NCI-H526 treated with DMSO at 0.1 percent for 48 hours (cell line): ENCODE measurements around the gene PTPN6.
A peak's percentile ranks its signal among the peaks of the same experiment; 100 is the strongest.

ENCODE experiments used
- DNase-seq: peaks from one replicate; lab custom pipeline; 2025; lab: John Stamatoyannopoulos, UW

The PTPN6 gene

DNA sequence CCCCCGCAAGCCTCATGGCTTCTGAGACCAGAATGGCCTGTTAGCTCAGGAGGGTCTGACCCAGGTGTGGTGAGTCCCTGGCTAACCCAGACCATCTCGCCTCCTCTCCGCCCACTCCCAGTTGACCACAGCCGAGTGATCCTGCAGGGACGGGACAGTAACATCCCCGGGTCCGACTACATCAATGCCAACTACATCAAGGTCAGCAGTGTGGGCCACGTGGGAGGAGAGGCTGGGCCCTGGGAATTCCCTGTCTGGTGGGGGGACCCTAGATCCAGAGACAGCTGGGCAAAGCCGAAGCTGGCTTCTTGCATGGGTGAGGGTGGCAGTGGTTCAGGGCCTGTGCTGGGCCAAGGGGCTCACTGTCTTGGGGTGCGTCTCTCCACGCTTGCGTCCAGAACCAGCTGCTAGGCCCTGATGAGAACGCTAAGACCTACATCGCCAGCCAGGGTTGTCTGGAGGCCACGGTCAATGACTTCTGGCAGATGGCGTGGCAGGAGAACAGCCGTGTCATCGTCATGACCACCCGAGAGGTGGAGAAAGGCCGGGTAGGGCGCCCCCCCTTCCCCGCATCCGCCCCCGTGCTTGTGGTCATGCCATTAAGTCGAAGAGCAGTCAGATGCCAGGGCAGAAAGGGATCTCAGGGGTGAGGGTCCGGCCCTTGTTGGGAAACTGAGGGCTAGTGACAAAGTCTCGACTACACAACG, 5.0 kb downstream of the PTPN6 start:
- DNase-seq, result no peak

DNA sequence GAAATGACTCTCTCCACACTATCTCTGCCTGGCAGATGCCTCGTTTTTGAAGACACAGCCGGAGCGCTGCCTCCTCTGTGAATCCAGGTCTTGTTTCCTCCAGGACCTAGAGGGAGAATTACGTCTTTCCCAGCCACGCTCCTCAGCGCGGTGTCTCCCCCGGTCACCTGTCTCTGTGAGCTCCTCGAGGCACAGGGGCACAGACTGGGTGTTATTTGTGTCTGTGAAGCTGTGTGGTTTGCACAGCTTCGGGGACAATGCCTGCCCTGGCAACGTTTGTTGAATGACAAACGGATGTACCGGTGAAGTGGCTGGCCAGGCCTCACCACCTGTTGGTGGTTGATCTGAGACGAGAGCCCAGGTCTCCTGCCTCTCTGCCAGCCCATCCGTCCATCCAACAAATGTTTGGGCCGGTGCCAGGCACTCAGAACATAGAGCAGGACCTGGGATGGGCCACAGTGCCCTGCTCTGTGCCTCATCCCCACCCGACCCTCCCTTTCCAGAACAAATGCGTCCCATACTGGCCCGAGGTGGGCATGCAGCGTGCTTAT, 6.1 kb downstream of the PTPN6 start:
- DNase-seq, result no peak

DNA sequence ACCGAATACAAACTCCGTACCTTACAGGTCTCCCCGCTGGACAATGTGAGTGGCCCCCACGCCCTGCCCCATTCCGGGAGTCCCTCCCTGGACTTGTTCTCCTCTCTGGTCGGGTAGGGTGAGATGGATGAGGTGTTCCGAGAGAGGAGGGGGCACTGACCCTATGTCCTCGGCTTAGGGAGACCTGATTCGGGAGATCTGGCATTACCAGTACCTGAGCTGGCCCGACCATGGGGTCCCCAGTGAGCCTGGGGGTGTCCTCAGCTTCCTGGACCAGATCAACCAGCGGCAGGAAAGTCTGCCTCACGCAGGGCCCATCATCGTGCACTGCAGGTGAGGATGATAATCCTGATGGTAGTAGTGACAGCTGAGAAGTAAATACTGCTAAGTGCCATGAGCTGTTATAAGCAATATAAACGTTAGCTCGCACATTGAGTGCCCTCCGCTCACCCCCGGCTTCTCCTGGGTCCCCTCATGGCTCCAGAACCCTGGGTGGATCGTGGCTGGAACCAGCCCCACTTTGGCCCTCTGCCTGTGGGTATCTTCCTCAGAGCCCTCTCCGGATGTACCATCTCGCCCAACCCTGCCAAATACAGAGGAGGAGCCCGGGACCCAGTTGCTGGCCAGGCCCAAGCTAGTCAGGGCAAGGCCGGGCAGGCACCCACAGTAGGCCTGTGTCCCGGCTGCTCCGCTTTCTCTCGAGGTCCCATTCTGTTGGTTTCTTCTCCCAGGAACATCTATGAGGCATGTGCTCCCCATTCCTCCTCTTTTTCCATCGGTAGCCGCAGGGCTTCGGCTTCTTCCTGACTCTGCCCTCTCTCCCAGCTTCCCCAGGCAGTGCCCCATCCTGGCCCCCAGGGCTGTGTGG, 6.8 kb downstream of the PTPN6 start:
- DNase-seq, result no peak

DNA sequence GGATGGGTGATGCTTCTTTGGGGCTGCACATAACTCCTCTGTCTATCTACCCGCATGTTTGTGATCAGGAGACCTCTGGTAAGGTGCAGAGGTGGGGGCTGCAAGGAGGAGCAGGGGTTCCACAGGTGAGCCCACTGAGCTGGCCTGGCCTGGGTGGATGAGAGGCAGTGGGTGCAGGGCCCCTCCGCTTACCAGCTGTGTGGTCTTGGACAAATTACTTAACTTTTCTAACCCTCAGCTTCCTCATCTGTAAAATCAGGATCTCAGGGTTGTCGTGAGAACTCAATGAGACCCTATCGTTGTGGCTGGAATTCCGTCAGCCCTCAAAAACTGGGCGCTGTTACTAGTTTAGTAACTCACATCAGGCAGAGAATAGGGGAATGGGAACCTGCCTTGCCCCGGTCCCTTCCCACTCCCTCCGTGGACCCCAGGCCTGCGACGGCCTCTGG, 7.5 kb downstream of the PTPN6 start:
- DNase-seq, result no peak

DNA sequence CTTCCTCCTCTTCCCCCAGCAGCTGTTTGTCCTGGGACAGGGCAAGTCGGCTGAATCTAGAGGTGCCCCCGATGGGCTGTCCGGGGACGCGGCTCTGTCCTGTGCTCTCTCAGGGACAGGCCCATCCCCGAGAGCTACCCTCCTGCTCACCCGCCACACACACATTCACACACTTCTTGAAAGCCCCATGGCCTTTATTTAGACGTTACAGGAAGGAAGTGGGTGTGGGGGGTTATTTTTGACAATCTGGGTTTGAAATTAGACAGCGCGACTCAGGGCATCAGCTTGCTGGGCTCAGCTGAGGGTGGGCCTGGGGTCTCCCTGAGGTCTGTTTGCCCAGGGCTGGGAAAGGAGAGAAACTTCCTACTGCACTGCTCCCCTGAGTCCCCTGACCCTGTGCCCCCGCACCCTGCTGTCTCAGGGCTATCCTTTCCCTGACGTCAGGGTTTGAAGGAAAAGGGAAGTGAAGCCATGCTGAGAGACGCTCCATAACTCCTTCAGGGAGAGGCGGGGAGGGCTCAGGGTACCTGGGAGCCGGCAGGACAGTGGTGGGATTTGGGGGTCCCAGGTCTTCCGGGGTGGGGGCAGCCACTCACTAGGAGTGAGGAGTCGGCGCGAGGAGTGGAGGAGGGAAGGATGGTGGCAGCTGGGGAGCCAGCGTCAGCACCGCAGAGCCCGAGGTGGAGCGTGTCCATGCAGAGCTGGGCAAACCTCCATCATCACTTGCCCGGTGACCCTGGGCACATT, 8.1 kb downstream of the PTPN6 start:
- DNase-seq, result no peak

DNA sequence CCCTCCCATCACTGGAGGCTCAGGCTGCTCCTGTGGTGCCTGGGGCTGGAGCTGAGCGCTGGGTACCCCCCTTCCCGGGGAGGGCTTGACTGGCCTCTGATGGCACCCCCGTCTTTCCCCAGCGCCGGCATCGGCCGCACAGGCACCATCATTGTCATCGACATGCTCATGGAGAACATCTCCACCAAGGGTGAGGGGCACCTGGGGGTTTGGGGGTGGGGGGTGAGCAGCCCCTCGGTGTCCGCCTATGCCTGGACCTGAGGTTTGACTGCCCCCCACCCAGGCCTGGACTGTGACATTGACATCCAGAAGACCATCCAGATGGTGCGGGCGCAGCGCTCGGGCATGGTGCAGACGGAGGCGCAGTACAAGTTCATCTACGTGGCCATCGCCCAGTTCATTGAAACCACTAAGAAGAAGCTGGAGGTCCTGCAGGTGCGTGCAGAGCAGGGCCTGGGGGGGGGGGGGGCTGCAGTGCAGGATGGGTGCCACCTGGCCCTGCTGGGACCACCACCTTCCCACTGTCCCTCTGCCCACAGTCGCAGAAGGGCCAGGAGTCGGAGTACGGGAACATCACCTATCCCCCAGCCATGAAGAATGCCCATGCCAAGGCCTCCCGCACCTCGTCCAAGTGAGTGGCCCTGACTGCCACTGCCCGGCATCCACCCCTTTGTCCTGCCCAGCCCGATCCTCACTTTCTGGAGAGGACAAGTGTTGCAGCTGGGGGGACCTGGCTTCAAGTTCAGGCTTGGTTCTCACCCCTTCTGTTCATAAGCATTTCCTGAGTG, 8.8 kb downstream of the PTPN6 start:
- DNase-seq, result no peak

DNA sequence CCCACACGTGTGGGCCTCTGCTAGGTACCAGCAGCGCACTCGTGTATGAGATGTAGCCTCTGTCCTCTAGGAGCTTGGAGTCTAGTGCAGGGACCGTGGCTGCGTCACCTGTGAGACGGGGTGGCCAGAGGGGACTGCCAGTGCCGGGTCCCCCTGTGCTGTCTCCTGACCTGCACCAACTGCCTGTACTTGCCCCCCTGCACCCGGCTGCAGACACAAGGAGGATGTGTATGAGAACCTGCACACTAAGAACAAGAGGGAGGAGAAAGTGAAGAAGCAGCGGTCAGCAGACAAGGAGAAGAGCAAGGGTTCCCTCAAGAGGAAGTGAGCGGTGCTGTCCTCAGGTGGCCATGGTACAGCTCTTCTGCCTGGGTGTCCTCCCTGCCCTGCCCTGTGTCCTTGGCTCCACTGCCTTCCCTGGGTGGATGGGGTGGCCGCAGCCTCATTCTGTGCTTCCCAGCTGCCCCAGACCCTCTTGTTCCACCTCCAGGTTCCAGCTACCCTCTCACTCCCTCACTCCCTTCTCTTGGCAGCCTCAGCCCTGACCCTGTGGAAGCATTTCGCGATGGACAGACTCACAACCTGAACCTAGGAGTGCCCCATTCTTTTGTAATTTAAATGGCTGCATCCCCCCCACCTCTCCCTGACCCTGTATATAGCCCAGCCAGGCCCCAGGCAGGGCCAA, 9.6 kb downstream of the PTPN6 start:
- DNase-seq, result no peak

DNA sequence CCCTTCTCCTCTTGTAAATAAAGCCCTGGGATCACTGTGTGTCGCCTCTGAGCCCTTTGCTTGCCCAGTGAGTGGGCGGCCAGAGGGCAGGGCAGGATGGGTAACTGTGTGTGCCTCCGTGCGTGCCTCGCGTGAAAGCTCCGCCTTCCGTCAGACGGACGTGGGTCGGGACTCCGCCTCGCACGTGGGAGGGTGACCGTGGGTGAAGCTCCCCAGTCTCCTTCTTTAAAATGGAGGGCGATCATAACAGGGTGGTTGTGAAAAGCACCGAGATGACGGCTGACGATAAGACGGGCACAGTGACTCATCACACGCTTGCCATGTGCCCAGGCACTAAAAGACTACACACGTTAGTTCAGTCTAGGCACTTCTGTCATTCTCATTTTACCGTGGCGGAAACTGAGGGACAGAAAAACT, 10.1 kb downstream of the PTPN6 start:
- no peak for DNase-seq

DNA sequence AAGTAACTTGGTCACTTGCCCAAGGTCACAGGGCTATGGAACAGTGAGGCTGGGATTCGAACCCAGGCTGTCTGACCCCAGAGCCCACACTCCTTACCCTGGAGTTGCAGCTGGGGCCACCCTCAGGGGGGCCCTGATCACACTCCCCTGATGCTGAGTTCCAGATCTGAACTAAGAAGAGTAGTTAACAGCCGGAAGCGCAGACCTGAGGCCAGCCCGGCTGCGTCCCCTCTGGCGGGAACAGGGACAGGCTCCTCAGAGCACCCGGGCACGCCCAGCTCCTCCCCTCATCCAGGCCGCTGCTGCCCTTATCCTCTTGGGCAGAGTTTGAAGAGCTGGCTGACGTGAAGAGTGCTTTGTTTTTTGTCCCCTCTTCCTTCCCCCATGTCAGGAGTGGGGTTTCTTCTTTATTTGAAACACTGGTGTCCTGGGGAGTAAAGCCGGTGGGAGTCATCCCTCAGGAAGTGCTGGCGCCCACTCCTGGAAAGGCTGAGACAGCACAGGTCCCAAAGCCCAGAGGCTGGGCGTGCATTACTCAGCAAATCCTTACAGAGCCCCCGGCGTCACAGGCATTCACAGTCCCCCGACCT, 10.6 kb downstream of the PTPN6 start:
- peak; percentile 86 for DNase-seq

DNA sequence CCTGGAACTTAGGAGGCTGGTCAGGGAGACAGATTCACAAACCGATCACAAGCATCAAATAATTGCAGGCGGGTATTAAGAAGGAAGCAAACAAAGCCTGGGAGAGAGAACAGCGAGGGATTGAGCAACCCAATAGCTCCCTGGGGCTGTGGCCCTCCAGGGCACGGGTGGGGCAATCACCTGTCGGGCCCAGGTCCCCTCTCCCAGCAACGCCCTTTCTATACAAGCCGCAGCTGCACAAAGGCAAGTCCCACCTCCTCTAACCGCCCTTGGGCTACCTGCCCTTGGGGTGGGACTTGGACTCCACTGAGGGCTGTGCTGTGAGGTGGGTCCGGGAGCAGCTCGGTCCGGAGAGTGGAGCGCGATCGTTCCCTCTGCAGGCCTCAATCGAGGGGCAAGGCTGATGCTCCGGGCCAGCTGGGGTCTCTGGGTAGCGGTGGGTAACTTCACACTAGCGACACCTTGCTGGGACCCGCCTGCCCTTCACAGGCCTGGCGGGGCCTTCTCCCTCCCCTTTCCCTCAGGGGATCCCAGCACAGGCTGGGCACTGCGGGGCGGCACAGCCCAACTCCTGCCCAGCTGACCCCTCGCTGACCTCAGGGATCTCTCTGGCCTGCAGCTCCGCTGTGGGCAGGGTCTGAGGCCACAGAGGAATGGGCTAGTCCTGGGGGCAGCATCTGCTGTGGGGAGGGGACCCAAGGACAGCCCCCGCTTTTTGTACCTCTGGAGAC, 11.3 kb downstream of the PTPN6 start:
- DNase-seq, result peak; percentile 86

DNA sequence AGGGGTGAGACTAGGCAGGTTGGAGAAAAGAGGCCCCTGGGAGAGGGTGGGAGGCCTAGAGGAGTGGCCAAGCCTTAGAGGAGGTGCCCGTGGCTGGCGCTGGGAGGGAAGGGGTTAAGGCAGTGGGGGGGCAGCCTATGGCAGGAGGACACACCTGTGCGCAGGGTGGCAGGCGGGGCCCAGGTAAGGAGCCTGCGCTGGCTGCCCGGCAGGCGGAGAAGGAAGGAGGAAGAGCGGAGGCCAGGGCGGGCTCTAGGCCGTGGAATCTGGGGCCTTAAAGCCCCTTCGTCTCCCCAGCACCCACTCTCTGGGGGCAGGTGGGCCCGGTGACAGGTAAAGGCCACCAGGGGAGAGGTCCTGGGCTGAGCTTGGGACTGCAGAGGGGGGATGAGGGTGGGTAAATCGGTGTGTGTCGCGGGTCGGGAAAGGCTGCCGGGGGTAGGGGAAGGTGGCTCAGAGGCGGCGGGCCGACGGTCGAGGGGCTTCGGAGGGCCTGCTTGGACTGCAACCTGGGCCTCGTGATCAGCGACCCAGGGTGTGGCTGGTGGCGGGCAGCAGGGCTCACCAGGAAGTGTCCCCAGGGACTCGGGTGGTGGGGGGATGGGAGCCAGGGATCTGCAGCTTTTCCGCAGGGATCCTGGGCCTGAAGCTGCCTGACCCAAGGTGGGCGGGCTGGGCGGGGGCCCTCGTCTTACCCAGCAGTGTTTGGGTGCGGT, 12.0 kb downstream of the PTPN6 start:
- DNase-seq, result peak; percentile 88

DNA sequence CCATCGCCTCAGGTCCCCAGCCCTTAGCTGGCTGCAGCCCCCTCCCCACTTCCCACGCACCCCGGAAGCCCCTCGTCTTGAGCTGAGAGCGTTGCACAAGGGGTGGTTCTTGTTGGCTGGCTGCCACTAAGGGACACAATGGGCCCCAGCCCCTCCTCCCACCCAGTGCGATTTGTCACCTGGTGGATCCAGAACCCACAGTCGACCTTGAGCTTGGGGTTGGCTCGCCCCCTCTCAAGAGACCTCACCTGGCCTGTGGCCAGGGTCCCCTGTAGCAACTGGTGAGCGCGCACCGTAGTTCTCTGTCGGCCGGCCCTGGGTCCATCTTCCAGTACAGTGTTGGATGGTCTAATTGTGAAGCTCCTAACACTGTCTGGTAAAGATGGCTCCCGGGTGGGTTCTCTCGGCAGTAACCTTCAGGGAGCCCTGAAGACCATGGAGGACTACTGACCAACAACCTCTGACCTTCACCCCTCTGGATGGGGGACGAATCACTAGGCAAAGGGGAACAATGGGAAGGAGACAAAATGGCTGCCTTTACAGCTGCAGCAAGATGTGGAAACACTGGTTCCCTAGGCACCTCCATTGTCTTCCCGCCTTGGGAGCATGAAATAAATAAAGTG, 12.7 kb downstream of the PTPN6 start:
- DNase-seq, result no peak

DNA sequence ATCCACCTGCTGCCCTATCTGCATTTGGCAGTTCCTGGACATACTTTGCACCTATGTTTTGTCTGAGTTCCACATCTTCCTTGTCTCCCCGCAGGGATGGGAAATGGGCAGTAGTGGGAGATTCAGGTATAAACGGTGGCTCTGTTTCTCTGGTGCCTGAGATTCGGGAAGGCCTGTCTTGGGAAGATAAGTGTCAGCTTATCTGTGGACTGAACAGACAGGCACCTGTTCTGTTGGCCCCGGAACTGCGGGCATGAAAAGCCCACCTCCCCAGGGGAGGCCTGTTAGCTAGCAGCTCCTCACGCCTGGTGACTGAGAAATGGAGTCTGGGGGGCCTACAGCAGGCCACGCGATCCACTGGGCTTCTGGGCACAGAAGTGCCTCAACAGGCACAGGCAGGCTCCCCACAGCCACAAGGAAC, 13.5 kb downstream of the PTPN6 start:
- DNase-seq, result peak; percentile 29

DNA sequence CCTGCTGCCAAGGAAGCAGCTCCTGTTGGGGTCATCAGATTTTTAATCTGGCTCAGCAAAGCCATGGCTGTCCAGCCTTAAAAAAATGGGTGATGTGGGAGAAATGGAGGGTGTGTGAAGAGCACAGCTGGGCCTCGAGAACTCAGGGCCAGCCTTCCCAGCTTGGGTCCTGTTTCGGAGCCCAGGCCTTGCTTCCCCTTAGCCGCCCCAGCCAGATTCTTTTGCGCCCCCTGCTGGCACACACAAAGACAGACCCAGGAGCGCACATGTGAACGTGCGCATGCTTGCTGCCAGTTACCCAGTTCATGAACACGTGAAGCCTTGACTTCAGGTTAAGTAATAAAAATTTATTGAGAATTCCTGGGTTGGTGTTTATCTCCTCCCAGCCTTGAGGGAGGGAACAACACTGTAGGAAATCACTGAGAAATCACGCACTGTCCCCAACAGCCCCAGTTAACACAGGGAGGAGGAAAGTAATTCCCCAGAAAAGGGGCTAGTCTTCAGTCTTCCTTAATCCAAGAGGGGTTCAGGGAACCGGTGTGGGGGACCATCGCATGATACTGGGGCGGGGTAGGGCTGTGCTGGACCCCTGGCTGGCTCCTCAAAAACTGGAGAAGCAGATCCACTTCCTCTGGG, 14.0 kb downstream of the PTPN6 start:
- peak; percentile 65 for DNase-seq

DNA sequence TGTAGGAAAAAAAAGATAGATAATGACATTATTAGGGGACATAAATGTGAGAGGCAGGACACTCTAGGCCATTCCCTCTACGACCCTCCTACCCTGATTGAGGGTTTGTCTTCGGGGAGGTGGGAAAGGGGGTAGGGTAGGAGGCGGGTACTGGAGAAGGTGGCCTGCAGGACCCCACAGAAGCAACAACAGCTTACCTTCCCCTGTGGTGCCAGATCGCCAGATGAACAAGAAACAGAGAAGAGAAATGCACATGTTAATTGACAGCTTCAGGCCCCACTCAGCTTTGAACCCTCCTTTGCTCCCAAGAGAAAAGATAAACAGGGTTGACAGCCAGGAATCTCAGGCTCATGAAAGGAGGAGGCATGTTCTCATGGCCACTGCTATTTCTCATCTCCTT, 14.6 kb downstream of the PTPN6 start:
- DNase-seq, result no peak

DNA sequence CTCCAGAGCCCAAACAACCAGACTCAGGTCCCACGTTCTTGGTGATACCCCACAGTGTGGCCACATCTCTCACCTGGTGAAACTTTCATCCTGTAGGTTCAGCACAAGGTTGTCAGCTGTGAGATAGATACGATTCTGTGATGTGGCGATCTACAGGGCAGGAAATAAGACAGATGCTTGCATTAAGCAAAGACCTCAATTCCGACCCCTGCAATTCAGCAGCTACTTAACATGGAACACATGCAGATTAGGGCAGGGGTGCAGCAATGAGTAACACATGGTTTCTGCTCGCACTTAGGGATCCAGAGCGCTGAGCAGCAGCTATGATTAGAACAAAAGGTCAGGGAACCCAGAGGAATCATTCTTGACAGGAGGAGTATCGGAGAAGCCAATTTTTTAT, 15.2 kb downstream of the PTPN6 start:
- DNase-seq, result no peak

DNA sequence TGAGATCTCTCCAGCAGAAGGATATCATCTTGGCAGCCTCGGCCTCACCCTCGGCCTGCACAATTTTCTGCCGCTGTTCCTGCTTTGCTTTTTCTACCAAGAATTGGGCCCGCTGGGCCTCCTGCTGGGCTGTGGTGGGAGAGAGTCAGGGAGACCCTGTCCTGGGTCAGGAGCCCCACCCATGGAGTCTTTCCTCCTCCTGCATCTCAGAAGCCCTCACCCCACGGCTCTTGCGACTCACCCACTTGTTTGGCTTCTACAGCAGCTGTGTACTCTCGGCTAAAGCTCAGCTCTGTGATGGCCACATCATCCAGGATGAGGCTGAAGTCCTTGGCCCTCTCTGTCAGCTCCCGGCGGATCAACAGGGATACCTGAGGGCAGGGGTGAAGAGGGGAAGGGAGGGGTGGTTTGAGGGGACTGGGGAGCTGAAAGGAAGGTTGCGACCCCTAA, 16.5 kb downstream of the PTPN6 start:
- DNase-seq, result no peak

DNA sequence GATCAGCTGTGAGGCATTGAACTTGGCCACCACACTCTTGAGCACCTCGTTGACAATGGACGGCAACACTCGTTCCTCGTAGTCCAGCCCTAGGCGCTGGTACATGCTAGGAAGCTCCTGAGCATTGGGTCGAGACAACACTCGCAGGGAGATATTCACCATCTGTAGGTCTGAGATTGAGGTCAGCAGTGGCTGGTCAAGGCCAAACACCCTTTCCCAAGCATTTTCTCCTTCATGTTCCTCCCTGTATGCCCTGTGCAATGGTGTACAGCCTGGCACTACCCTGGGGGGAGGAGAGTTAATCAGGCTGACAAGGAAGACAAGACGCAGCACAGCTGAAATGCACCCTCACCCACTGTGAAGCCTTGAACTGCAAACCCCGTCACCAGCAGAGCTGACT, 17.3 kb downstream of the PTPN6 start:
- no peak for DNase-seq
